ENCODE results near the gene CERK. TPM values are rescaled to one million over a fixed set of nuclear protein-coding genes. Genes with fewer than 3 reads are reported as not detected.

Gene CERK
- total and polyA plus RNA-seq, 2 donors = 46.2 to 47.1 TPM

- no peak overlapping the region for H3K27ac ChIP-seq (ENCODE audit: low read depth in 1 of 2, low read length in 1 of 2)
- H3K9me3 ChIP-seq (ENCODE audit: control insufficient read depth in 2 of 2, insufficient read depth in 1 of 2, low read length in 1 of 2) = no peaks in the 10 kb centered on the region
- no peak overlapping the region for H3K4me3 ChIP-seq (ENCODE audit: low read length in 2 of 2)
- H3K4me1 ChIP-seq (ENCODE audit: control insufficient read depth in 2 of 2, insufficient read depth in 2 of 2, low read length in 2 of 2) = peaks cover 17 to 27% of the 10 kb centered on the region in 2 donors
- H3K36me3 ChIP-seq (ENCODE audit: control insufficient read depth in 2 of 2, insufficient read depth in 2 of 2, low read length in 1 of 2) = peaks cover 45 to 58% of the 10 kb centered on the region in 2 donors
- DNase-seq (ENCODE audit: low read depth in 6 of 9, low spot score in 9 of 9) = no peak
- no peaks in the 10 kb centered on the region for H3K27me3 ChIP-seq (ENCODE audit: control insufficient read depth in 2 of 2, insufficient read depth in 1 of 2, low read length in 1 of 2)
- 98% methylated on average over 9 of the region's 9 CpGs for WGBS
Observed at GRCh38 chr22:46669201-46669600, 68.9 kb downstream of the CERK start.

GRCh38 chr22:46668116-46668515, 69.9 kb downstream of the CERK start:
- Histone ChIP-seq H3K4me3 (ENCODE audit: low read length in 2 of 2) (no peak overlapping the region), H3K27ac (ENCODE audit: low read depth in 1 of 2, low read length in 1 of 2) (no peak overlapping the region), H3K27me3 (ENCODE audit: control insufficient read depth in 2 of 2, insufficient read depth in 1 of 2, low read length in 1 of 2) (no peaks in the 10 kb centered on the region), H3K36me3 (ENCODE audit: control insufficient read depth in 2 of 2, insufficient read depth in 2 of 2, low read length in 1 of 2) (peaks cover 42 to 65% of the 10 kb centered on the region in 2 donors), H3K4me1 (ENCODE audit: control insufficient read depth in 2 of 2, insufficient read depth in 2 of 2, low read length in 2 of 2) (peaks cover 6 to 16% of the 10 kb centered on the region in 2 donors), H3K9me3 (ENCODE audit: control insufficient read depth in 2 of 2, insufficient read depth in 1 of 2, low read length in 1 of 2) (no peaks in the 10 kb centered on the region)
- no peak for DNase-seq (ENCODE audit: low read depth in 6 of 9, low spot score in 9 of 9)
- WGBS = 92% methylated on average over 24 of the region's 24 CpGs

DNA sequence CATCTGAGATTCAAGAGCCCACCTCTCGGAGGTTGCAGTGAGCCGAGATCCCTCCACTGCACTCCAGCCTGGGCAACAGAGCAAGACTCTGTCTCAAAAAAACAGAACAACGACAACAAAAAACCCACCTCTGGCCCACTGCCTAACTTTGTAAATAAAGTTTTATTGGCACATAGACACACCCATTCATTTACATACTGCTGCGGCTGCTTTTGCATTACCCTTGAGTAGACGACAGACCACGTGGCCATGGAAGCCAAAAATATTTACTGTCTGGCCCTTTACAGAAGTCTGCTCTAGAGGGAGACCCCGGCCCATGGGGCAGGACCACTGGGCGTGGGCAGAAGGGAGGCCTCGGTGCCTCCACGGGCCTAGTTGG, 70.8 kb downstream of the CERK start:
- Histone ChIP-seq H3K4me1 (ENCODE audit: control insufficient read depth in 2 of 2, insufficient read depth in 2 of 2, low read length in 2 of 2) (peaks cover 0 to 7% of the 10 kb centered on the region in 2 donors), H3K27me3 (ENCODE audit: control insufficient read depth in 2 of 2, insufficient read depth in 1 of 2, low read length in 1 of 2) (no peaks in the 10 kb centered on the region), H3K9me3 (ENCODE audit: control insufficient read depth in 2 of 2, insufficient read depth in 1 of 2, low read length in 1 of 2) (no peaks in the 10 kb centered on the region), H3K27ac (ENCODE audit: low read depth in 1 of 2, low read length in 1 of 2) (no peak overlapping the region), H3K36me3 (ENCODE audit: control insufficient read depth in 2 of 2, insufficient read depth in 2 of 2, low read length in 1 of 2) (peaks cover 38 to 71% of the 10 kb centered on the region in 2 donors), H3K4me3 (ENCODE audit: low read length in 2 of 2) (no peak overlapping the region)
- WGBS = 97% methylated on average over 10 of the region's 10 CpGs
- no peak for DNase-seq (ENCODE audit: low read depth in 6 of 9, low spot score in 9 of 9)

- Histone ChIP-seq H3K27me3 (ENCODE audit: control insufficient read depth in 2 of 2, insufficient read depth in 1 of 2, low read length in 1 of 2) (no peaks in the 10 kb centered on the region), H3K9me3 (ENCODE audit: control insufficient read depth in 2 of 2, insufficient read depth in 1 of 2, low read length in 1 of 2) (no peaks in the 10 kb centered on the region), H3K36me3 (ENCODE audit: control insufficient read depth in 2 of 2, insufficient read depth in 2 of 2, low read length in 1 of 2) (peaks cover 41 to 71% of the 10 kb centered on the region in 2 donors), H3K27ac (ENCODE audit: low read depth in 1 of 2, low read length in 1 of 2) (no peak overlapping the region), H3K4me1 (ENCODE audit: control insufficient read depth in 2 of 2, insufficient read depth in 2 of 2, low read length in 2 of 2) (peaks cover 0 to 2% of the 10 kb centered on the region in 2 donors), H3K4me3 (ENCODE audit: low read length in 2 of 2) (no peak overlapping the region)
- 98% methylated on average over 17 of the region's 17 CpGs for WGBS
- DNase-seq (ENCODE audit: low read depth in 6 of 9, low spot score in 9 of 9) = no peak
Observed at GRCh38 chr22:46666577-46667244, 71.3 kb downstream of the CERK start.

- peaks cover under 1 to 2% of the 10 kb centered on the region in 2 donors for H3K4me1 ChIP-seq (ENCODE audit: control insufficient read depth in 2 of 2, insufficient read depth in 2 of 2, low read length in 2 of 2)
- H3K4me3 ChIP-seq (ENCODE audit: low read length in 2 of 2) = no peak overlapping the region
- H3K36me3 ChIP-seq (ENCODE audit: control insufficient read depth in 2 of 2, insufficient read depth in 2 of 2, low read length in 1 of 2) = peaks cover 43 to 71% of the 10 kb centered on the region in 2 donors
- H3K27me3 ChIP-seq (ENCODE audit: control insufficient read depth in 2 of 2, insufficient read depth in 1 of 2, low read length in 1 of 2) = no peaks in the 10 kb centered on the region
- no peaks in the 10 kb centered on the region for H3K9me3 ChIP-seq (ENCODE audit: control insufficient read depth in 2 of 2, insufficient read depth in 1 of 2, low read length in 1 of 2)
- WGBS = 98% methylated on average over 18 of the region's 18 CpGs
- no peak for DNase-seq (ENCODE audit: low read depth in 6 of 9, low spot score in 9 of 9)
- no peak overlapping the region for H3K27ac ChIP-seq (ENCODE audit: low read depth in 1 of 2, low read length in 1 of 2)
Observed at GRCh38 chr22:46665751-46666280, 72.2 kb downstream of the CERK start.

DNA sequence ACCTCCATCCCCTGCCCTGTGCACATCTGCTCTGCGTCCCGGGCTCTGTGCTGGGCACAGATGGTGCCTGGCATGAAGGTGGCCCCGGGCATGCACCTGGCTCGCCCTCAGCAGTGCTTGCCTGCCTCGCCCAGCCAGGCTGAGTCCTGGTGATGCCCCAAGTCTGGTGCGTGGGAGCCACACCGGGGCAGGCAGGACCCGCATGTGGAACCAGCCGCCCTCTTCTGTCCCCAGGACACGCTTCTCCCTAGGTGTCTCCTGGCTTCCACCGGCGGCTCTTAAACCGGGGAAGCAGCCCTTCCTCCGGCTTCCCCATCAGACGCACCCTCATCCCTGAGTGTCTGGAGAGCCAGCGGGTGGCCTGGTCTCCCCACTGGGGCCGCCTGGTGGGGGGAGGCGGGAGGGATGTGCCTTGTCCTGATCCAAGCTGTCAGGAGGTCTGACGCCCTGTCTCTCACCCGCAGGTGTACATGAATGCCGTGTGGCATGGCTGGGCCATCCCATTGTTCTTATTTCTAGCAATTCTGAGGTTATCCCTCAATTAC, 72.8 kb downstream of the CERK start:
- Histone ChIP-seq H3K9me3 (ENCODE audit: control insufficient read depth in 2 of 2, insufficient read depth in 1 of 2, low read length in 1 of 2) (no peaks in the 10 kb centered on the region), H3K27ac (ENCODE audit: low read depth in 1 of 2, low read length in 1 of 2) (no peak overlapping the region), H3K36me3 (ENCODE audit: control insufficient read depth in 2 of 2, insufficient read depth in 2 of 2, low read length in 1 of 2) (peaks cover 42 to 67% of the 10 kb centered on the region in 2 donors), H3K4me1 (ENCODE audit: control insufficient read depth in 2 of 2, insufficient read depth in 2 of 2, low read length in 2 of 2) (peaks cover 6 to 7% of the 10 kb centered on the region in 2 donors), H3K27me3 (ENCODE audit: control insufficient read depth in 2 of 2, insufficient read depth in 1 of 2, low read length in 1 of 2) (no peaks in the 10 kb centered on the region), H3K4me3 (ENCODE audit: low read length in 2 of 2) (no peak overlapping the region)
- DNase-seq (ENCODE audit: low read depth in 6 of 9, low spot score in 9 of 9) = no peak
- WGBS = 98% methylated on average over 21 of the region's 21 CpGs

- 97% methylated on average over 13 of the region's 13 CpGs for WGBS
- no peak for DNase-seq (ENCODE audit: low read depth in 6 of 9, low spot score in 9 of 9)
- Histone ChIP-seq H3K27ac (ENCODE audit: low read depth in 1 of 2, low read length in 1 of 2) (no peak overlapping the region), H3K4me3 (ENCODE audit: low read length in 2 of 2) (no peak overlapping the region), H3K4me1 (ENCODE audit: control insufficient read depth in 2 of 2, insufficient read depth in 2 of 2, low read length in 2 of 2) (peaks cover 11 to 13% of the 10 kb centered on the region in 2 donors), H3K27me3 (ENCODE audit: control insufficient read depth in 2 of 2, insufficient read depth in 1 of 2, low read length in 1 of 2) (no peaks in the 10 kb centered on the region), H3K36me3 (ENCODE audit: control insufficient read depth in 2 of 2, insufficient read depth in 2 of 2, low read length in 1 of 2) (peaks cover 37 to 61% of the 10 kb centered on the region in 2 donors), H3K9me3 (ENCODE audit: control insufficient read depth in 2 of 2, insufficient read depth in 1 of 2, low read length in 1 of 2) (no peaks in the 10 kb centered on the region)
Observed at GRCh38 chr22:46664301-46664855, 73.7 kb downstream of the CERK start.

GRCh38 chr22:46663436-46664100, 74.5 kb downstream of the CERK start:
- Histone ChIP-seq H3K4me3 (ENCODE audit: low read length in 2 of 2) (no peak overlapping the region), H3K36me3 (ENCODE audit: control insufficient read depth in 2 of 2, insufficient read depth in 2 of 2, low read length in 1 of 2) (peaks cover 39 to 62% of the 10 kb centered on the region in 2 donors), H3K27ac (ENCODE audit: low read depth in 1 of 2, low read length in 1 of 2) (no peak overlapping the region), H3K9me3 (ENCODE audit: control insufficient read depth in 2 of 2, insufficient read depth in 1 of 2, low read length in 1 of 2) (no peaks in the 10 kb centered on the region), H3K27me3 (ENCODE audit: control insufficient read depth in 2 of 2, insufficient read depth in 1 of 2, low read length in 1 of 2) (no peaks in the 10 kb centered on the region), H3K4me1 (ENCODE audit: control insufficient read depth in 2 of 2, insufficient read depth in 2 of 2, low read length in 2 of 2) (peaks cover 11 to 14% of the 10 kb centered on the region in 2 donors)
- WGBS = 96% methylated on average over 28 of the region's 28 CpGs
- DNase-seq (ENCODE audit: low read depth in 6 of 9, low spot score in 9 of 9) = no peak

DNA sequence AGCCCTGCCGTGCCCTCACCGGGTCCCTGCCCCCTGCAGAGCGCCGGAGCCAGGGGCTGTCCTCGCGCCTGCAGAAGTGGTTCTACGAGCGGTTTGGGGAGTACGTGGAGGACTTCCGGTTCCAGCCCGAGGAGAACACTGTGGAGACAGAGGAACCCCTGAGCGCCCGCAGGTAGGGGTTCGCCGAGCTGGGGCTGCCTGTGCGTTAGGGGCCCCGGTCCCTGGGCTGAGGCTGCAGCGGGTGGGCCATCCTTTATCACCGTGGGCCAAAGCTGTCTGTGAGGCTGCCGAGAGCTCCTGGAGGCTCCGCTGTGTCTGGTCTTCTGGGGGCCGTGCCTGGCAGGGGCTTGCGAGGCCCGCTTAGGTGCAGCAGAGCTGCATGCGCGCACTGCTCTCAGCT, 75.1 kb downstream of the CERK start:
- WGBS = 94% methylated on average over 26 of the region's 26 CpGs
- Histone ChIP-seq H3K4me1 (ENCODE audit: control insufficient read depth in 2 of 2, insufficient read depth in 2 of 2, low read length in 2 of 2) (peaks cover 11 to 14% of the 10 kb centered on the region in 2 donors), H3K4me3 (ENCODE audit: low read length in 2 of 2) (no peak overlapping the region), H3K27me3 (ENCODE audit: control insufficient read depth in 2 of 2, insufficient read depth in 1 of 2, low read length in 1 of 2) (no peaks in the 10 kb centered on the region), H3K27ac (ENCODE audit: low read depth in 1 of 2, low read length in 1 of 2) (no peak overlapping the region), H3K9me3 (ENCODE audit: control insufficient read depth in 2 of 2, insufficient read depth in 1 of 2, low read length in 1 of 2) (no peaks in the 10 kb centered on the region), H3K36me3 (ENCODE audit: control insufficient read depth in 2 of 2, insufficient read depth in 2 of 2, low read length in 1 of 2) (peaks cover 35 to 56% of the 10 kb centered on the region in 2 donors)
- no peak for DNase-seq (ENCODE audit: low read depth in 6 of 9, low spot score in 9 of 9)

Measured in thymus (tissue), 11 donors.